ENCODE measurements around the gene TIAM1. TPM values are rescaled to one million over a fixed set of nuclear protein-coding genes. Genes with fewer than 3 reads are reported as not detected.

Gene TIAM1
- polyA plus RNA-seq, 1 experiment: 0.11 TPM

GRCh38 chr21:31334648-31335121 lies 9.4 kb downstream of the TIAM1 start:
- no peak for DNase-seq (ENCODE audit: low read depth)
- TF ChIP-seq CTCF (IDR thresholded peaks at IDR 0.05; ENCODE audit: insufficient read depth, low read depth, low read length): no peak
- Histone ChIP-seq H3K36me3 (ENCODE audit: control insufficient read depth, insufficient read depth, low read length) (no peaks in the 10 kb centered on the region), H3K4me3 (ENCODE audit: low read depth, low read length) (no peak overlapping the region), H3K27me3 (ENCODE audit: control insufficient read depth, insufficient read depth, low read length) (no peaks in the 10 kb centered on the region)
- CTCF ChIA-PET: no interaction called here
- POLR2A ChIA-PET: no interaction called here

GRCh38 chr21:31332525-31332924 lies 11.5 kb downstream of the TIAM1 start:
- Histone ChIP-seq H3K4me3 (ENCODE audit: low read depth, low read length) (no peak overlapping the region), H3K27me3 (ENCODE audit: control insufficient read depth, insufficient read depth, low read length) (no peaks in the 10 kb centered on the region), H3K36me3 (ENCODE audit: control insufficient read depth, insufficient read depth, low read length) (no peaks in the 10 kb centered on the region)
- ChIA-PET POLR2A (no interaction called here), CTCF (interaction anchor here (0.6 kb wide), 2 partner anchors 14 to 289 kb away, joined by 3 to 4 read pairs; no protein-coding TSS in a partner anchor)
- DNase-seq (ENCODE audit: low read depth): no peak
- no peak for TF ChIP-seq CTCF (IDR thresholded peaks at IDR 0.05; ENCODE audit: insufficient read depth, low read depth, low read length)

GRCh38 chr21:31331231-31331630 lies 12.8 kb downstream of the TIAM1 start:
- no peak for DNase-seq (ENCODE audit: low read depth)
- ChIA-PET POLR2A (no interaction called here), CTCF (no interaction called here)
- H3K27me3 ChIP-seq (ENCODE audit: control insufficient read depth, insufficient read depth, low read length): no peaks in the 10 kb centered on the region
- no peak overlapping the region for H3K4me3 ChIP-seq (ENCODE audit: low read depth, low read length)
- H3K36me3 ChIP-seq (ENCODE audit: control insufficient read depth, insufficient read depth, low read length): no peaks in the 10 kb centered on the region
- no peak for TF ChIP-seq CTCF (IDR thresholded peaks at IDR 0.05; ENCODE audit: insufficient read depth, low read depth, low read length)

GRCh38 chr21:31330144-31330483 lies 13.9 kb downstream of the TIAM1 start:
- no peak for TF ChIP-seq CTCF (IDR thresholded peaks at IDR 0.05; ENCODE audit: insufficient read depth, low read depth, low read length)
- Histone ChIP-seq H3K27me3 (ENCODE audit: control insufficient read depth, insufficient read depth, low read length) (no peaks in the 10 kb centered on the region), H3K4me3 (ENCODE audit: low read depth, low read length) (no peak overlapping the region), H3K36me3 (ENCODE audit: control insufficient read depth, insufficient read depth, low read length) (no peaks in the 10 kb centered on the region)
- no peak for DNase-seq (ENCODE audit: low read depth)
- ChIA-PET CTCF (no interaction called here), POLR2A (no interaction called here)

- TF ChIP-seq CTCF (IDR thresholded peaks at IDR 0.05; ENCODE audit: insufficient read depth, low read depth, low read length): no peak
- no peak for DNase-seq (ENCODE audit: low read depth)
- no peak overlapping the region for H3K4me3 ChIP-seq (ENCODE audit: low read depth, low read length)
- ChIA-PET POLR2A (no interaction called here), CTCF (no interaction called here)
- no peaks in the 10 kb centered on the region for H3K27me3 ChIP-seq (ENCODE audit: control insufficient read depth, insufficient read depth, low read length)
- no peaks in the 10 kb centered on the region for H3K36me3 ChIP-seq (ENCODE audit: control insufficient read depth, insufficient read depth, low read length)
These were observed 14.5 kb downstream of the TIAM1 start for GRCh38 chr21:31329456-31330143.
